GM12878 (cell line): ENCODE measurements around the gene FBN2. TPM values are rescaled to one million over a fixed set of nuclear protein-coding genes. Genes with fewer than 3 reads are reported as not detected.

Source experiments
- ATAC-seq: fragments of 200-7000 bp; cut with Tn5 transposase; 3 replicates; pipeline ENCODE4 v1.9.1; 2020; ENCODE audit warnings: mild to moderate bottlenecking, moderate library complexity
- BruUV-seq: library from RNA; stranded (reverse); fragments of 400-500 nt; replicated peaks from 2 replicates; lab custom pipeline; 2021; lab: Mats Ljungman, UMichigan
- CTCF ChIA-PET: fragments of 300-600 bp; sonication (Branson Sonifier 250); formaldehyde crosslinking; extraction: SDS; loops from one replicate; lab custom pipeline; 2021; ENCODE audit warnings: inconsistent platforms; lab: Yijun Ruan, JAX
- POLR2A ChIA-PET: fragments of 350-600 bp; formaldehyde crosslinking; extraction: SDS; loops from one replicate; lab custom pipeline; 2021; ENCODE audit warnings: inconsistent platforms; lab: Charles Lee
- RAD21 ChIA-PET: fragments of 300-600 bp; sonication (Branson Sonifier 250); formaldehyde crosslinking; loops from one replicate; lab custom pipeline; 2023; ENCODE audit warnings: antibody characterized with exemption; ENCODE audit not compliant: unreplicated experiment; lab: Charles Lee
- SMC1A ChIA-PET: fragments of 300-600 bp; sonication (Branson Sonifier 250); formaldehyde crosslinking; loops from one replicate; lab custom pipeline; 2023; ENCODE audit not compliant: unreplicated experiment, uncharacterized antibody; lab: Charles Lee
- DNase-seq: peaks from one replicate; pipeline ENCODE4 v3.0.0-alpha.2; 2011; ENCODE audit warnings: low read depth, low spot score
- FAIRE-seq: peaks from 3 replicates; lab custom pipeline; 2011; peaks lifted over from hg19 to GRCh38; lab: Jason Lieb, UNC
- H2AFZ ChIP-seq: 2 replicates; pipeline ENCODE4 v1.6.0; 2011; ENCODE audit warnings: low read depth, low read length, control low read depth; ENCODE audit not compliant: control insufficient read depth
- H3K27ac ChIP-seq: 2 replicates; pipeline ENCODE4 v1.5.1; 2011; ENCODE audit warnings: control low read depth; ENCODE audit not compliant: control insufficient read depth, insufficient read depth
- H3K27me3 ChIP-seq, 2 experiments: replicated peaks in 1 of 2; 2 replicates each; pipeline versions ENCODE4 v1.6.0 to v1.6.1; 2011; ENCODE audit warnings: low read length in 1 of 2; ENCODE audit not compliant: control insufficient read depth in 2 of 2, insufficient read depth in 2 of 2
- H3K36me3 ChIP-seq, 2 experiments: 2 replicates each; pipeline ENCODE4 v1.5.1; 2011; ENCODE audit warnings: low read length in 1 of 2; ENCODE audit not compliant: control insufficient read depth in 2 of 2, insufficient read depth in 2 of 2
- H3K4me1 ChIP-seq: 2 replicates; pipeline ENCODE4 v1.6.1; 2011; ENCODE audit warnings: mild to moderate bottlenecking, low read length, moderate library complexity, mixed read lengths; ENCODE audit not compliant: control insufficient read depth, insufficient read depth
- H3K4me2 ChIP-seq: 2 replicates; pipeline ENCODE4 v1.6.0; 2011; ENCODE audit warnings: control low read depth; ENCODE audit not compliant: control insufficient read depth, insufficient read depth
- H3K4me3 ChIP-seq: fragments of 200-600 bp; sonication (generic); 2 replicates; pipeline ENCODE4 v1.5.1; 2016
- H3K79me2 ChIP-seq: 2 replicates; pipeline ENCODE4 v1.6.0; 2011; ENCODE audit warnings: low read length; ENCODE audit not compliant: control insufficient read depth, insufficient read depth
- H3K9ac ChIP-seq: 2 replicates; pipeline ENCODE4 v1.8.0; 2011; ENCODE audit warnings: low read length, control low read depth, mixed read lengths; ENCODE audit not compliant: control insufficient read depth, insufficient read depth
- H3K9me3 ChIP-seq: replicated peaks from 3 replicates; pipeline ENCODE4 v1.5.1; 2011; ENCODE audit warnings: mild to moderate bottlenecking, low read length; ENCODE audit not compliant: control insufficient read depth, insufficient read depth
- H4K20me1 ChIP-seq: 2 replicates; pipeline ENCODE4 v1.6.0; 2011; ENCODE audit not compliant: control insufficient read depth, insufficient read depth
- ATF7 ChIP-seq: fragments of 450-650 bp; IDR thresholded peaks from 2 replicates; pipeline ENCODE4 v1.6.1; 2016; ENCODE audit warnings: low read depth, mild to moderate bottlenecking
- CBX3 ChIP-seq: fragments of 200-600 bp; sonication (generic); IDR thresholded peaks from 2 replicates; pipeline ENCODE4 v1.6.1; 2016; ENCODE audit warnings: low read depth, borderline replicate concordance
- CEBPB ChIP-seq, 2 experiments: fragments of 150-350 bp in 1 of 2; IDR thresholded peaks; 2 replicates each; pipeline ENCODE4 v1.6.1; 2012 to 2014; ENCODE audit warnings: low read depth in 2 of 2, low read length in 2 of 2, borderline replicate concordance in 1 of 2, inconsistent platforms in 1 of 2
- CREM ChIP-seq: IDR thresholded peaks from 2 replicates; pipeline ENCODE4 v1.6.1; 2014; ENCODE audit warnings: antibody characterized with exemption, low read depth
- EZH2 ChIP-seq: IDR thresholded peaks from 2 replicates; pipeline ENCODE4 v1.6.1; 2012; ENCODE audit warnings: low read depth, mild to moderate bottlenecking, control low read depth, inconsistent platforms, low read length, borderline replicate concordance; ENCODE audit not compliant: control insufficient read depth
- HDAC6 ChIP-seq: fragments of 200-600 bp; sonication (generic); IDR thresholded peaks from one replicate; pipeline ENCODE4 v1.8.0; 2017; ENCODE audit warnings: antibody characterized with exemption; ENCODE audit not compliant: unreplicated experiment
- KDM1A ChIP-seq: fragments of 200-600 bp; sonication (generic); IDR thresholded peaks from 2 replicates; pipeline ENCODE4 v1.6.1; 2016; ENCODE audit warnings: borderline replicate concordance
- MEF2A ChIP-seq: IDR thresholded peaks from 2 replicates; pipeline ENCODE4 v1.6.1; 2011; ENCODE audit warnings: low read depth, mild to moderate bottlenecking, low read length, moderate library complexity; ENCODE audit not compliant: insufficient read depth
- PAX5 ChIP-seq: IDR thresholded peaks from 2 replicates; pipeline ENCODE4 v1.6.1; 2011; ENCODE audit warnings: low read depth, low read length, borderline replicate concordance
- STAT3 ChIP-seq: IDR thresholded peaks from 2 replicates; pipeline ENCODE4 v1.6.1; 2011; ENCODE audit warnings: low read depth, low read length, improper control_type of control experiment
- WRNIP1 ChIP-seq: IDR thresholded peaks from 2 replicates; pipeline ENCODE4 v1.6.1; 2011; ENCODE audit warnings: low read depth, low read length, improper control_type of control experiment, borderline replicate concordance
- WGBS: methylation state at CpG from one replicate; pipeline ENCODE4 v1.1.6; 2016; ENCODE audit warnings: low lambda C conversion rate; ENCODE audit not compliant: insufficient replicate concordance, insufficient coverage; ENCODE audit errors: missing lambda C conversion rate; 5-methylcytosine and 5-hydroxymethylcytosine counted together
- in situ Hi-C: fragments of 300-500 bp; cut with MboI; formaldehyde crosslinking; loops from 9 replicates; pipeline ENCODE4 v1.14.3; 2018; ENCODE audit warnings: mixed read lengths
- intact Hi-C: fragments of 100-400 bp; cut with micrococcal nuclease; formaldehyde crosslinking; loops from one replicate; pipeline ENCODE4 v1.14.2; 2022; ENCODE audit not compliant: unreplicated experiment
- polyA plus RNA-seq, 11 experiments: library from polyadenylated mRNA; depleted of rRNA in 4 of 11; unstranded in 6 of 11; stranded (reverse) in 5 of 11; fragments of >200 nt; fragmentation: Nextera tagmentation in 4 of 11; fragmentation: Illumina TruSeq in 1 of 11; extraction: Ambion mirVana in 4 of 11; extraction: Trizol in 1 of 11; gene quantifications; 1 replicate in 1 of 11; 2 replicates in 10 of 11; pipeline versions ENCODE4 v1.2.1 to v1.2.3, GENCODE V29; 2011 to 2016; ENCODE audit warnings: inconsistent platforms in 2 of 11, missing spikeins in 2 of 11, low read depth in 1 of 11
- total RNA-seq, 4 experiments: library from RNA; depleted of rRNA in 3 of 4; stranded (reverse); fragments of >200 nt in 3 of 4; fragmentation: Illumina TruSeq in 1 of 4; extraction: Trizol in 1 of 4; gene quantifications; 2 replicates each; pipeline versions ENCODE4 v1.2.1 to v1.2.3, GENCODE V29; 2013 to 2021
- TF ChIP-seq, protein P1 (sequence below): fragments of 450-650 bp; IDR thresholded peaks from 2 replicates; pipeline ENCODE4 v1.6.1; 2017; ENCODE audit warnings: mild to moderate bottlenecking, moderate library complexity
- TF ChIP-seq, protein P2 (sequence below), 3 experiments: IDR thresholded peaks in 2 of 3; conservative IDR thresholded peaks in 1 of 3; 2 replicates each; pipeline ENCODE4 v1.5.1; 2011; ENCODE audit warnings: low read depth in 3 of 3, low read length in 3 of 3, mild to moderate bottlenecking in 3 of 3, control low read depth in 2 of 3, moderate library complexity in 2 of 3, inconsistent platforms in 1 of 3, mixed read lengths in 1 of 3; ENCODE audit not compliant: control insufficient read depth in 2 of 3, insufficient read depth in 1 of 3; ENCODE audit errors: extremely low read depth in 1 of 3
- TF ChIP-seq, protein P3 (sequence below): fragments of 450-650 bp; formaldehyde crosslinking; IDR thresholded peaks from 2 replicates; pipeline ENCODE4 v1.5.0; 2022; ENCODE audit warnings: mild to moderate bottlenecking, missing genetic modification characterization

The FBN2 gene
- total and polyA plus RNA-seq, 10 of the 15 experiments (the other 5 are each of a cell fraction or from before 2014, with no cell fraction given) = 0.01 to 0.98 (median 0.10) TPM; not detected in 3

DNA sequence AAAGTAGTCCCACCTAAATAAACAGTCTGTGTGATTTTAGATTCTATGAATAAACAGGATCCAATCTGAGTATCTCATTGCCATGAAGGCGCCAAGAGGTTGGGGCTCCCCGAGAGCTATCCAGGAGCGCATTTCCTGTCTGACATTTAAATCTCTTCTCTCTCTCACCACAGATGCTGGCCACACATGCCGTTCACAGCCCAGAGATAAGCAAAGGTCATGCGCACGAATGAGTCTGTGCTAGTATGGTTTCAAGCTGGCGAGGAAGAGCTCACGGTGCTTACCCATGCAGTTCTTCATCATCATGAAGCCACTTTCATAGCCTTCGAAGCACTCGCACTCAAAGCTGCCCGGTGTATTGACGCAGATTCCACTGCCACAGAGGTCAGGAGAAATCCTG lies 199.4 kb downstream of the FBN2 start (continued):
- TF ChIP-seq, protein P1, sequence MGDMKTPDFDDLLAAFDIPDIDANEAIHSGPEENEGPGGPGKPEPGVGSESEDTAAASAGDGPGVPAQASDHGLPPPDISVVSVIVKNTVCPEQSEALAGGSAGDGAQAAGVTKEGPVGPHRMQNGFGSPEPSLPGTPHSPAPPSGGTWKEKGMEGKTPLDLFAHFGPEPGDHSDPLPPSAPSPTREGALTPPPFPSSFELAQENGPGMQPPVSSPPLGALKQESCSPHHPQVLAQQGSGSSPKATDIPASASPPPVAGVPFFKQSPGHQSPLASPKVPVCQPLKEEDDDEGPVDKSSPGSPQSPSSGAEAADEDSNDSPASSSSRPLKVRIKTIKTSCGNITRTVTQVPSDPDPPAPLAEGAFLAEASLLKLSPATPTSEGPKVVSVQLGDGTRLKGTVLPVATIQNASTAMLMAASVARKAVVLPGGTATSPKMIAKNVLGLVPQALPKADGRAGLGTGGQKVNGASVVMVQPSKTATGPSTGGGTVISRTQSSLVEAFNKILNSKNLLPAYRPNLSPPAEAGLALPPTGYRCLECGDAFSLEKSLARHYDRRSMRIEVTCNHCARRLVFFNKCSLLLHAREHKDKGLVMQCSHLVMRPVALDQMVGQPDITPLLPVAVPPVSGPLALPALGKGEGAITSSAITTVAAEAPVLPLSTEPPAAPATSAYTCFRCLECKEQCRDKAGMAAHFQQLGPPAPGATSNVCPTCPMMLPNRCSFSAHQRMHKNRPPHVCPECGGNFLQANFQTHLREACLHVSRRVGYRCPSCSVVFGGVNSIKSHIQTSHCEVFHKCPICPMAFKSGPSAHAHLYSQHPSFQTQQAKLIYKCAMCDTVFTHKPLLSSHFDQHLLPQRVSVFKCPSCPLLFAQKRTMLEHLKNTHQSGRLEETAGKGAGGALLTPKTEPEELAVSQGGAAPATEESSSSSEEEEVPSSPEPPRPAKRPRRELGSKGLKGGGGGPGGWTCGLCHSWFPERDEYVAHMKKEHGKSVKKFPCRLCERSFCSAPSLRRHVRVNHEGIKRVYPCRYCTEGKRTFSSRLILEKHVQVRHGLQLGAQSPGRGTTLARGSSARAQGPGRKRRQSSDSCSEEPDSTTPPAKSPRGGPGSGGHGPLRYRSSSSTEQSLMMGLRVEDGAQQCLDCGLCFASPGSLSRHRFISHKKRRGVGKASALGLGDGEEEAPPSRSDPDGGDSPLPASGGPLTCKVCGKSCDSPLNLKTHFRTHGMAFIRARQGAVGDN = no peak
- no peak for TF ChIP-seq CBX3
- TF ChIP-seq, all 136 proteins: peak for 0

DNA sequence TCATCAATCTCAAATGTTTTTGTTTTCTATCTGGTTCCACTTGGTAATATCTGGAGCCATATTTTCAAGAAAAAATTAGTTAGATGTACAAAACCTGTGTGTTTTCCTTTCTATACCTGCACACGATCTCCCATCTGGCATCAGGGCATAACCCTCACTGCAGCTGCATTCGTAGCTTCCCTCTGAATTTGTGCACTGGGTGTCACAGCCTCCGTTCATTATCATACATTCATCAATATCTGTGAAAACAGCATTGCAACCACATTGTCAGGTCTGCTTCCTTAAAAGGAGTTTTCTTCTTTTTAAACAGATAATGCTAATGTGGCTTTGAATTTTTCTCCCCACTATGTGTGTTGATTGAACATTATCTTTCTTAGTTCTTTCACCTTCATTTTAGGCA lies 202.7 kb downstream of the FBN2 start:
- RAD21 ChIA-PET = no interaction called here
- intact Hi-C loops = no loop called here
- BruUV-seq = no TSS peak
- POLR2A ChIA-PET = no interaction called here
- Histone ChIP-seq H2AFZ (no peak overlapping the region), H4K20me1 (no peaks in the 10 kb centered on the region), H3K4me3 (no peak overlapping the region), H3K36me3 (no peaks in the 10 kb centered on the region), H3K9ac (no peak overlapping the region), H3K4me1 (no peaks in the 10 kb centered on the region), H3K27me3 (no peaks in the 10 kb centered on the region; a peak in 1 of 4 replicates), H3K4me2 (no peak overlapping the region), H3K9me3 (no peaks in the 10 kb centered on the region), H3K79me2 (no peaks in the 10 kb centered on the region), H3K27ac (no peak overlapping the region)
- ATAC-seq (no peak), DNase-seq (no peak), FAIRE-seq (no peak)
- in situ Hi-C loops = no loop called here
- CTCF ChIA-PET = no interaction called here
- 2% methylated on average over 3 of the region's 3 CpGs for WGBS
- SMC1A ChIA-PET = interaction anchor here (1.0 kb wide), 1 partner anchor 163 kb away, joined by 3 read pairs; no protein-coding TSS in a partner anchor
- TF ChIP-seq, protein P2, sequence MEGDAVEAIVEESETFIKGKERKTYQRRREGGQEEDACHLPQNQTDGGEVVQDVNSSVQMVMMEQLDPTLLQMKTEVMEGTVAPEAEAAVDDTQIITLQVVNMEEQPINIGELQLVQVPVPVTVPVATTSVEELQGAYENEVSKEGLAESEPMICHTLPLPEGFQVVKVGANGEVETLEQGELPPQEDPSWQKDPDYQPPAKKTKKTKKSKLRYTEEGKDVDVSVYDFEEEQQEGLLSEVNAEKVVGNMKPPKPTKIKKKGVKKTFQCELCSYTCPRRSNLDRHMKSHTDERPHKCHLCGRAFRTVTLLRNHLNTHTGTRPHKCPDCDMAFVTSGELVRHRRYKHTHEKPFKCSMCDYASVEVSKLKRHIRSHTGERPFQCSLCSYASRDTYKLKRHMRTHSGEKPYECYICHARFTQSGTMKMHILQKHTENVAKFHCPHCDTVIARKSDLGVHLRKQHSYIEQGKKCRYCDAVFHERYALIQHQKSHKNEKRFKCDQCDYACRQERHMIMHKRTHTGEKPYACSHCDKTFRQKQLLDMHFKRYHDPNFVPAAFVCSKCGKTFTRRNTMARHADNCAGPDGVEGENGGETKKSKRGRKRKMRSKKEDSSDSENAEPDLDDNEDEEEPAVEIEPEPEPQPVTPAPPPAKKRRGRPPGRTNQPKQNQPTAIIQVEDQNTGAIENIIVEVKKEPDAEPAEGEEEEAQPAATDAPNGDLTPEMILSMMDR (IDR thresholded peaks at IDR 0.05 in 2 of 3, conservative IDR thresholded peaks at IDR 0.05 in 1 of 3; ENCODE audit: control insufficient read depth in 2 of 3, extremely low read depth in 1 of 3, insufficient read depth in 1 of 3, low read depth in 3 of 3, low read length in 3 of 3) = no peak
- TF ChIP-seq STAT3 = no peak
- no peak for TF ChIP-seq CEBPB (IDR thresholded peaks at IDR 0.05; ENCODE audit: borderline replicate concordance in 1 of 2, low read depth in 2 of 2, low read length in 2 of 2)
- TF ChIP-seq PAX5 = no peak
- TF ChIP-seq MEF2A = no peak
- no peak for TF ChIP-seq WRNIP1
- no peak for TF ChIP-seq EZH2
- TF ChIP-seq CREM = no peak
- TF ChIP-seq ATF7 = no peak
- TF ChIP-seq HDAC6 = no peak
- no peak for TF ChIP-seq KDM1A
- TF ChIP-seq, protein P3, sequence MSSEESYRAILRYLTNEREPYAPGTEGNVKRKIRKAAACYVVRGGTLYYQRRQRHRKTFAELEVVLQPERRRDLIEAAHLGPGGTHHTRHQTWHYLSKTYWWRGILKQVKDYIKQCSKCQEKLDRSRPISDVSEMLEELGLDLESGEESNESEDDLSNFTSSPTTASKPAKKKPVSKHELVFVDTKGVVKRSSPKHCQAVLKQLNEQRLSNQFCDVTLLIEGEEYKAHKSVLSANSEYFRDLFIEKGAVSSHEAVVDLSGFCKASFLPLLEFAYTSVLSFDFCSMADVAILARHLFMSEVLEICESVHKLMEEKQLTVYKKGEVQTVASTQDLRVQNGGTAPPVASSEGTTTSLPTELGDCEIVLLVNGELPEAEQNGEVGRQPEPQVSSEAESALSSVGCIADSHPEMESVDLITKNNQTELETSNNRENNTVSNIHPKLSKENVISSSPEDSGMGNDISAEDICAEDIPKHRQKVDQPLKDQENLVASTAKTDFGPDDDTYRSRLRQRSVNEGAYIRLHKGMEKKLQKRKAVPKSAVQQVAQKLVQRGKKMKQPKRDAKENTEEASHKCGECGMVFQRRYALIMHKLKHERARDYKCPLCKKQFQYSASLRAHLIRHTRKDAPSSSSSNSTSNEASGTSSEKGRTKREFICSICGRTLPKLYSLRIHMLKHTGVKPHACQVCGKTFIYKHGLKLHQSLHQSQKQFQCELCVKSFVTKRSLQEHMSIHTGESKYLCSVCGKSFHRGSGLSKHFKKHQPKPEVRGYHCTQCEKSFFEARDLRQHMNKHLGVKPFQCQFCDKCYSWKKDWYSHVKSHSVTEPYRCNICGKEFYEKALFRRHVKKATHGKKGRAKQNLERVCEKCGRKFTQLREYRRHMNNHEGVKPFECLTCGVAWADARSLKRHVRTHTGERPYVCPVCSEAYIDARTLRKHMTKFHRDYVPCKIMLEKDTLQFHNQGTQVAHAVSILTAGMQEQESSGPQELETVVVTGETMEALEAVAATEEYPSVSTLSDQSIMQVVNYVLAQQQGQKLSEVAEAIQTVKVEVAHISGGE (CRISPR knock-in tag) = no peak
